ENCODE data around the gene LYPD6.

LYPD6 gene

DNA sequence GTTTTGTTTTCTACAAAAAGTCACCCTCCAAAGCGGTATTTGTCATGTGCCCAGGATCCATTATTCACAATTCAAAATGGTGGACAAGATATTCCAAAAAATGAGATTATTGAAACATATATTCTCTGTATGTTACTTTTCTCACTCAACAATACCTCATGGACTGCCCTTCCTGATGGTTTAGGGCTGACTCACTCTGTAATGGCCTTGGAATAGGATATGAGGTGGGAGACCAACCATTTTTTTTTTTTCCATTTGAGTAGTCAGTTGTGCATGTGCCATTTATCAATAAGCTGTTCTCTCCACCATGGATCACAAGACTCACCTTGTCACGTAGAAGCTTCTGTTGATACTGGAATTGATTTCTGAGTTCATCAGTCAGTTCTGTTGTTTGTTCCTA, 64.5 kb downstream of the LYPD6 start (continued):
- TF ChIP-seq, protein P1, sequence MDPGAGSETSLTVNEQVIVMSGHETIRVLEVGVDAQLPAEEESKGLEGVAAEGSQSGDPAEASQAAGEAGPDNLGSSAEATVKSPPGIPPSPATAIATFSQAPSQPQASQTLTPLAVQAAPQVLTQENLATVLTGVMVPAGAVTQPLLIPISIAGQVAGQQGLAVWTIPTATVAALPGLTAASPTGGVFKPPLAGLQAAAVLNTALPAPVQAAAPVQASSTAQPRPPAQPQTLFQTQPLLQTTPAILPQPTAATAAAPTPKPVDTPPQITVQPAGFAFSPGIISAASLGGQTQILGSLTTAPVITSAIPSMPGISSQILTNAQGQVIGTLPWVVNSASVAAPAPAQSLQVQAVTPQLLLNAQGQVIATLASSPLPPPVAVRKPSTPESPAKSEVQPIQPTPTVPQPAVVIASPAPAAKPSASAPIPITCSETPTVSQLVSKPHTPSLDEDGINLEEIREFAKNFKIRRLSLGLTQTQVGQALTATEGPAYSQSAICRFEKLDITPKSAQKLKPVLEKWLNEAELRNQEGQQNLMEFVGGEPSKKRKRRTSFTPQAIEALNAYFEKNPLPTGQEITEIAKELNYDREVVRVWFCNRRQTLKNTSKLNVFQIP (CRISPR knock-in tag; IDR thresholded peaks at IDR 0.05; ENCODE audit: borderline replicate concordance, low read depth), result no peak
- TF ChIP-seq ZFP3 (CRISPR knock-in tag; IDR thresholded peaks at IDR 0.05) (no peak), CSDC2 (CRISPR knock-in tag; IDR thresholded peaks at IDR 0.05) (no peak), PPARA (CRISPR knock-in tag; IDR thresholded peaks at IDR 0.05; ENCODE audit: borderline replicate concordance) (no peak)

DNA sequence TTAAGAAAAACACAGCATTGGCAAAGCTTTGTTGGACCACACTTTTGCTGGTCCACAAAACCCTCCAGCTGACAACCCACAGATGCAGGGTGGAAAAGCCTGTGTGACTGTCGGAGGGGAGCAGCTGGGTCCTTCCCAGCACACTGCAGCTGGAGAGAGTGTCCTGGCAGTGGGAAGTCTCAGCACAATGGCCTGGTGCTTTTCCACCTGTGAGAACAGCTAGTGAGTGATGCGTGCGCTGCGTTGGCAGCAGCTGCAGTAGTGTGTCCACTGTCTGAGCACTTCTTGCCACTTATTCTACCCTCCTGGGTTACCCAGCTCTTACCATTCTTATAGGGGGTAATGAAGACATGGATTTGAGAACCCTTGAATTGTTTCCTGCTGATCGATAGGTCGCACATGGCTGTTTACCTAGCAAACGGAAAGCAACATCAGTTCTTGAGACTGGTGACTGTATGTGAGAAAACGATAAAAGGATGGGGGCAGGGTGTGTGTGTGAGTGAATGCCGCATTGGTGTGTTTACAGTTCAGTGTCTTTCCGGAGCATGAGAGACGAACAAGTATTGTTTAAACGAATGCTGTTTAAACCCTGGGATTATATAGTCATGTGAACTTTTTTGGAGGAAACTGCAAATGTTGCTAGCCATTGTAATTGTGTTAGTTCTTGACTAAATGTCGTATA, 69.7 kb downstream of the LYPD6 start:
- ATAC-seq, result no peak

More for the DNA sequence above, 69.7 kb downstream of the LYPD6 start:
- TF ChIP-seq ZFP30 (CRISPR knock-in tag; IDR thresholded peaks at IDR 0.05), result no peak
- TF ChIP-seq ISL1 (CRISPR knock-in tag; IDR thresholded peaks at IDR 0.05), result no peak
- TF ChIP-seq, protein P2, sequence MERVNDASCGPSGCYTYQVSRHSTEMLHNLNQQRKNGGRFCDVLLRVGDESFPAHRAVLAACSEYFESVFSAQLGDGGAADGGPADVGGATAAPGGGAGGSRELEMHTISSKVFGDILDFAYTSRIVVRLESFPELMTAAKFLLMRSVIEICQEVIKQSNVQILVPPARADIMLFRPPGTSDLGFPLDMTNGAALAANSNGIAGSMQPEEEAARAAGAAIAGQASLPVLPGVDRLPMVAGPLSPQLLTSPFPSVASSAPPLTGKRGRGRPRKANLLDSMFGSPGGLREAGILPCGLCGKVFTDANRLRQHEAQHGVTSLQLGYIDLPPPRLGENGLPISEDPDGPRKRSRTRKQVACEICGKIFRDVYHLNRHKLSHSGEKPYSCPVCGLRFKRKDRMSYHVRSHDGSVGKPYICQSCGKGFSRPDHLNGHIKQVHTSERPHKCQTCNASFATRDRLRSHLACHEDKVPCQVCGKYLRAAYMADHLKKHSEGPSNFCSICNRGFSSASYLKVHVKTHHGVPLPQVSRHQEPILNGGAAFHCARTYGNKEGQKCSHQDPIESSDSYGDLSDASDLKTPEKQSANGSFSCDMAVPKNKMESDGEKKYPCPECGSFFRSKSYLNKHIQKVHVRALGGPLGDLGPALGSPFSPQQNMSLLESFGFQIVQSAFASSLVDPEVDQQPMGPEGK (CRISPR knock-in tag; IDR thresholded peaks at IDR 0.05; ENCODE audit: borderline replicate concordance), result no peak
- no peak for TF ChIP-seq PPARA (CRISPR knock-in tag; IDR thresholded peaks at IDR 0.05; ENCODE audit: borderline replicate concordance)
- TF ChIP-seq ZNF565 (CRISPR knock-in tag; conservative IDR thresholded peaks at IDR 0.05; ENCODE audit: low read depth), result no peak
- no peak for TF ChIP-seq ESRRG (CRISPR knock-in tag; IDR thresholded peaks at IDR 0.05)
- TF ChIP-seq, protein P3, sequence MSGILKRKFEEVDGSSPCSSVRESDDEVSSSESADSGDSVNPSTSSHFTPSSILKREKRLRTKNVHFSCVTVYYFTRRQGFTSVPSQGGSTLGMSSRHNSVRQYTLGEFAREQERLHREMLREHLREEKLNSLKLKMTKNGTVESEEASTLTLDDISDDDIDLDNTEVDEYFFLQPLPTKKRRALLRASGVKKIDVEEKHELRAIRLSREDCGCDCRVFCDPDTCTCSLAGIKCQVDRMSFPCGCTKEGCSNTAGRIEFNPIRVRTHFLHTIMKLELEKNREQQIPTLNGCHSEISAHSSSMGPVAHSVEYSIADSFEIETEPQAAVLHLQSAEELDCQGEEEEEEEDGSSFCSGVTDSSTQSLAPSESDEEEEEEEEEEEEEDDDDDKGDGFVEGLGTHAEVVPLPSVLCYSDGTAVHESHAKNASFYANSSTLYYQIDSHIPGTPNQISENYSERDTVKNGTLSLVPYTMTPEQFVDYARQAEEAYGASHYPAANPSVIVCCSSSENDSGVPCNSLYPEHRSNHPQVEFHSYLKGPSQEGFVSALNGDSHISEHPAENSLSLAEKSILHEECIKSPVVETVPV (CRISPR knock-in tag; IDR thresholded peaks at IDR 0.05), result no peak
- TF ChIP-seq ARNTL (CRISPR knock-in tag; IDR thresholded peaks at IDR 0.05; ENCODE audit: borderline replicate concordance, low read depth), result no peak
- no peak for TF ChIP-seq ZFP3 (CRISPR knock-in tag; IDR thresholded peaks at IDR 0.05)
- no peak for TF ChIP-seq BACH2 (CRISPR knock-in tag; IDR thresholded peaks at IDR 0.05; ENCODE audit: borderline replicate concordance)
- TF ChIP-seq, protein P4, sequence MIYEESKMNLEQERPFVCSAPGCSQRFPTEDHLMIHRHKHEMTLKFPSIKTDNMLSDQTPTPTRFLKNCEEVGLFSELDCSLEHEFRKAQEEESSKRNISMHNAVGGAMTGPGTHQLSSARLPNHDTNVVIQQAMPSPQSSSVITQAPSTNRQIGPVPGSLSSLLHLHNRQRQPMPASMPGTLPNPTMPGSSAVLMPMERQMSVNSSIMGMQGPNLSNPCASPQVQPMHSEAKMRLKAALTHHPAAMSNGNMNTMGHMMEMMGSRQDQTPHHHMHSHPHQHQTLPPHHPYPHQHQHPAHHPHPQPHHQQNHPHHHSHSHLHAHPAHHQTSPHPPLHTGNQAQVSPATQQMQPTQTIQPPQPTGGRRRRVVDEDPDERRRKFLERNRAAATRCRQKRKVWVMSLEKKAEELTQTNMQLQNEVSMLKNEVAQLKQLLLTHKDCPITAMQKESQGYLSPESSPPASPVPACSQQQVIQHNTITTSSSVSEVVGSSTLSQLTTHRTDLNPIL (CRISPR knock-in tag; IDR thresholded peaks at IDR 0.05; ENCODE audit: low read depth), result no peak
- TF ChIP-seq TCF4 (CRISPR knock-in tag; IDR thresholded peaks at IDR 0.05; ENCODE audit: borderline replicate concordance), result no peak
- no peak for TF ChIP-seq TSHZ2 (CRISPR knock-in tag; IDR thresholded peaks at IDR 0.05)
- TF ChIP-seq ZC3H10 (CRISPR knock-in tag; IDR thresholded peaks at IDR 0.05), result no peak
- no peak for TF ChIP-seq SNAI2 (CRISPR knock-in tag; IDR thresholded peaks at IDR 0.05)
- TF ChIP-seq GLIS3 (CRISPR knock-in tag; IDR thresholded peaks at IDR 0.05), result no peak
- TF ChIP-seq, protein P1 (CRISPR knock-in tag; IDR thresholded peaks at IDR 0.05; ENCODE audit: borderline replicate concordance, low read depth), result no peak

All from SK-N-SH treated with all-trans-retinoic acid at 6 μM for 48 hours (cell line).